Endothelial cell of umbilical vein (primary cell): ENCODE measurements around the gene KLK13. TPM values are rescaled to one million over a fixed set of nuclear protein-coding genes. Genes with fewer than 3 reads are reported as not detected.

Experiments
- BruUV-seq: library from RNA; stranded (reverse); fragments of 400-500 nt; replicated peaks from 2 replicates; lab custom pipeline; 2021; lab: Mats Ljungman, UMichigan
- CTCF ChIA-PET: fragments of 300-600, 350-600 bp; sonication (Branson Sonifier 250); formaldehyde crosslinking; loops from one replicate; lab custom pipeline; 2021; ENCODE audit warnings: antibody characterized with exemption, inconsistent platforms; lab: Charles Lee
- POLR2A ChIA-PET: fragments of 300-600, 350-600 bp; sonication (Branson Sonifier 250); formaldehyde crosslinking; loops from one replicate; lab custom pipeline; 2021; ENCODE audit warnings: antibody characterized with exemption, inconsistent platforms; lab: Charles Lee
- DNase-seq: peaks from one replicate; pipeline ENCODE4 v3.0.0-alpha.2; 2011; ENCODE audit warnings: low read depth, low spot score
- FAIRE-seq: peaks from 2 replicates; lab custom pipeline; 2011; peaks lifted over from hg19 to GRCh38; lab: Jason Lieb, UNC
- H2AFZ ChIP-seq: 2 replicates; pipeline ENCODE4 v1.6.0; 2012; ENCODE audit warnings: low read depth, low read length, control low read depth, inconsistent platforms
- H3K27ac ChIP-seq: 2 replicates; pipeline ENCODE4 v1.5.1; 2011; ENCODE audit warnings: low read depth, mild to moderate bottlenecking, control low read depth, low read length, moderate library complexity; ENCODE audit not compliant: insufficient read depth
- H3K27me3 ChIP-seq, 2 experiments: 2 replicates each; pipeline versions ENCODE4 v1.6.0 to v1.6.1; 2011; ENCODE audit warnings: low read length in 2 of 2, mixed read lengths in 1 of 2; ENCODE audit not compliant: control insufficient read depth in 2 of 2, insufficient read depth in 2 of 2
- H3K36me3 ChIP-seq, 2 experiments: 2 replicates in 1 of 2; 3 replicates in 1 of 2; pipeline ENCODE4 v1.5.1; 2011; ENCODE audit warnings: low read length in 2 of 2, mild to moderate bottlenecking in 1 of 2, moderate library complexity in 1 of 2; ENCODE audit not compliant: control insufficient read depth in 2 of 2, insufficient read depth in 2 of 2; ENCODE audit errors: extremely low read depth in 1 of 2
- H3K4me1 ChIP-seq: 3 replicates; pipeline ENCODE4 v1.5.1; 2011; ENCODE audit warnings: mild to moderate bottlenecking, low read length; ENCODE audit not compliant: control insufficient read depth, insufficient read depth; ENCODE audit errors: extremely low read depth
- H3K4me2 ChIP-seq: 2 replicates; pipeline ENCODE4 v1.6.1; 2011; ENCODE audit warnings: low read length, control low read depth, mixed read lengths; ENCODE audit not compliant: insufficient read depth
- H3K4me3 ChIP-seq, 3 experiments: fragments of 200-600 bp in 1 of 3; sonication (generic), shearing (Covaris generic) in 1 of 3; replicated peaks in 1 of 3; 2 replicates each; pipeline ENCODE4 v1.5.1; 2011 to 2016; ENCODE audit warnings: control low read depth in 3 of 3, low read length in 3 of 3, mild to moderate bottlenecking in 2 of 3, inconsistent platforms in 1 of 3, low read depth in 1 of 3, moderate library complexity in 1 of 3; ENCODE audit not compliant: insufficient read depth in 1 of 3
- H3K79me2 ChIP-seq: 2 replicates; pipeline ENCODE4 v1.6.0; 2012; ENCODE audit warnings: low read length, inconsistent platforms; ENCODE audit not compliant: control insufficient read depth, insufficient read depth
- H3K9ac ChIP-seq: replicated peaks from 2 replicates; pipeline ENCODE3; 2011; ENCODE audit warnings: low read length, control low read depth; ENCODE audit not compliant: insufficient read depth; ENCODE audit errors: extremely low read depth
- H3K9me1 ChIP-seq: replicated peaks from 3 replicates; pipeline ENCODE4 v1.6.0; 2011; ENCODE audit warnings: mild to moderate bottlenecking, low read length; ENCODE audit not compliant: control insufficient read depth, insufficient read depth; ENCODE audit errors: extremely low read depth
- H3K9me3 ChIP-seq: replicated peaks from 2 replicates; pipeline ENCODE4 v1.5.1; 2012; ENCODE audit warnings: low read length, inconsistent platforms; ENCODE audit not compliant: control insufficient read depth, insufficient read depth
- H4K20me1 ChIP-seq: replicated peaks from 2 replicates; pipeline ENCODE3; 2011; ENCODE audit warnings: mild to moderate bottlenecking, low read length; ENCODE audit not compliant: control insufficient read depth, insufficient read depth; ENCODE audit errors: extremely low read depth
- CTCF ChIP-seq, 2 donors: IDR thresholded peaks; 1 replicate in 1 of 2; 2 replicates in 1 of 2; pipeline ENCODE4 v1.5.1; 2011; ENCODE audit warnings: low read length in 2 of 2, mild to moderate bottlenecking in 2 of 2, moderate library complexity in 2 of 2, control low read depth in 1 of 2, inconsistent platforms in 1 of 2, low read depth in 1 of 2; ENCODE audit not compliant: insufficient read depth in 1 of 2; ENCODE audit errors: extremely low read depth in 1 of 2
- EZH2 ChIP-seq: IDR thresholded peaks from 2 replicates; pipeline ENCODE4 v1.6.1; 2012; ENCODE audit warnings: borderline replicate concordance, low read depth, mild to moderate bottlenecking, moderate library complexity, low read length, inconsistent platforms; ENCODE audit not compliant: severe bottlenecking
- FOS ChIP-seq: IDR thresholded peaks from 2 replicates; pipeline ENCODE4 v1.6.1; 2011; ENCODE audit warnings: mild to moderate bottlenecking, low read length, moderate library complexity, borderline replicate concordance; ENCODE audit not compliant: insufficient read depth
- GATA2 ChIP-seq: IDR thresholded peaks from 2 replicates; pipeline ENCODE4 v1.7.0; 2011; ENCODE audit warnings: low read depth, mild to moderate bottlenecking, moderate library complexity, mixed read lengths, low read length; ENCODE audit not compliant: insufficient read length, insufficient read depth
- JUN ChIP-seq: IDR thresholded peaks from 2 replicates; pipeline ENCODE4 v1.6.1; 2011; ENCODE audit warnings: borderline replicate concordance, low read depth; ENCODE audit not compliant: insufficient read length, insufficient read depth
- MAX ChIP-seq: IDR thresholded peaks from 2 replicates; pipeline ENCODE4 v1.6.1; 2011; ENCODE audit not compliant: insufficient read depth, insufficient read length
- MYC ChIP-seq: IDR thresholded peaks from one replicate; pipeline ENCODE4 v1.6.1; 2011; ENCODE audit warnings: mild to moderate bottlenecking, low read depth, low read length
- POLR2A ChIP-seq: IDR thresholded peaks from 2 replicates; pipeline ENCODE4 v1.6.1; 2012; ENCODE audit warnings: low read depth, mild to moderate bottlenecking, control low read depth, low read length
- POLR2AphosphoS5 ChIP-seq: IDR thresholded peaks from 2 replicates; pipeline ENCODE4 v1.6.1; 2012; ENCODE audit warnings: low read depth, mild to moderate bottlenecking, control low read depth, low read length, moderate library complexity; ENCODE audit not compliant: insufficient read depth
- dilution Hi-C: fragments of 300-500 bp; cut with MboI; formaldehyde crosslinking; loops from one replicate; pipeline ENCODE4 v1.15.0; 2019; ENCODE audit warnings: low sequenced_read_pairs; ENCODE audit not compliant: extremely low pct_ligation_motif_present
- intact Hi-C: fragments of 100-400 bp; cut with micrococcal nuclease; formaldehyde crosslinking; loops from one replicate; pipeline ENCODE4 v1.10.0; 2022
- polyA plus RNA-seq, 4 experiments: library from polyadenylated mRNA; depleted of rRNA in 3 of 4; stranded (reverse) in 3 of 4; unstranded in 1 of 4; fragments of >200 nt; gene quantifications; 2 replicates each; pipeline versions ENCODE4 v1.2.1 to v1.2.3, GENCODE V29; 2011 to 2012; ENCODE audit warnings: missing spikeins in 1 of 4
- total RNA-seq: library from RNA; stranded (reverse); gene quantifications from 2 replicates; pipeline ENCODE4 v1.2.3, GENCODE V29; 2021

Gene KLK13
- total and polyA plus RNA-seq, 2 donors (not counting 3 experiments of a cell fraction or from before 2014, with no cell fraction given): not detected

GRCh38 chr19:51083783-51084182, 18.9 kb upstream of the KLK13 start:
- ChIA-PET CTCF (no interaction called here), POLR2A (no interaction called here)
- no TSS peak for BruUV-seq
- Histone ChIP-seq H3K27ac (no peak overlapping the region), H3K9ac (no peak overlapping the region), H3K36me3 (no peaks in the 10 kb centered on the region), H3K4me3 (no peak overlapping the region), H3K9me1 (no peaks in the 10 kb centered on the region), H3K4me2 (no peak overlapping the region), H3K4me1 (no peaks in the 10 kb centered on the region), H3K79me2 (no peaks in the 10 kb centered on the region), H3K9me3 (no peaks in the 10 kb centered on the region), H2AFZ (no peak overlapping the region), H3K27me3 (no peaks in the 10 kb centered on the region), H4K20me1 (no peaks in the 10 kb centered on the region)
- DNase-seq (no peak), FAIRE-seq (no peak)
- no peak for TF ChIP-seq GATA2
- TF ChIP-seq MAX: no peak
- TF ChIP-seq CTCF (IDR thresholded peaks at IDR 0.05; ENCODE audit: extremely low read depth in 1 of 2, insufficient read depth in 1 of 2, low read depth in 1 of 2, low read length in 2 of 2): no peak
- no peak for TF ChIP-seq MYC
- no peak for TF ChIP-seq FOS
- dilution Hi-C loops (no loop called here), intact Hi-C loops (loop anchor here (2.0 kb wide), 1 partner anchor 71 kb away; no protein-coding TSS in a partner anchor)

- Histone ChIP-seq H3K4me2 (no peak overlapping the region), H3K9me1 (no peaks in the 10 kb centered on the region), H3K4me3 (no peak overlapping the region), H4K20me1 (no peaks in the 10 kb centered on the region), H3K27ac (no peak overlapping the region), H3K4me1 (no peaks in the 10 kb centered on the region), H3K27me3 (no peaks in the 10 kb centered on the region), H2AFZ (no peak overlapping the region), H3K79me2 (no peaks in the 10 kb centered on the region), H3K36me3 (no peaks in the 10 kb centered on the region), H3K9ac (no peak overlapping the region), H3K9me3 (no peaks in the 10 kb centered on the region)
- no peak for FAIRE-seq
- no peak for DNase-seq
- TF ChIP-seq MAX (no peak), POLR2A (no peak), FOS (no peak), JUN (no peak), EZH2 (no peak), CTCF (IDR thresholded peaks at IDR 0.05; ENCODE audit: extremely low read depth in 1 of 2, insufficient read depth in 1 of 2, low read depth in 1 of 2, low read length in 2 of 2) (no peak), GATA2 (no peak), POLR2AphosphoS5 (no peak), MYC (no peak)
- POLR2A ChIA-PET: no interaction called here
- intact Hi-C loops: loop anchor here (2.0 kb wide), 1 partner anchor 72 kb away; no protein-coding TSS in a partner anchor
- no TSS peak for BruUV-seq
- dilution Hi-C loops: no loop called here
- CTCF ChIA-PET: no interaction called here
Observed at GRCh38 chr19:51083181-51083580, 18.3 kb upstream of the KLK13 start.
